Neuronal stem cell (in vitro differentiated cells): Measurements from ENCODE around the gene PDZD2.
A peak's percentile ranks its signal among the peaks of the same experiment; 100 is the strongest.

Experiments used
- DNase-seq: peaks from one replicate; pipeline ENCODE4 v3.0.0-alpha.2; 2013; ENCODE audit warnings: low spot score
- H2AFZ ChIP-seq: one replicate; pipeline ENCODE4 v1.6.1; 2013; ENCODE audit warnings: mild to moderate bottlenecking, low read length, inconsistent platforms
- H2AK5ac ChIP-seq: 2 replicates; pipeline ENCODE4 v1.6.1; 2013; ENCODE audit warnings: low read depth, mild to moderate bottlenecking, inconsistent platforms, low read length, moderate library complexity, mixed read lengths
- H2BK120ac ChIP-seq: 2 replicates; pipeline ENCODE4 v1.6.1; 2013; ENCODE audit warnings: low read depth, mild to moderate bottlenecking, inconsistent platforms, low read length, moderate library complexity, mixed read lengths
- H2BK12ac ChIP-seq: one replicate; pipeline ENCODE4 v1.6.1; 2013; ENCODE audit warnings: low read length, inconsistent platforms
- H2BK15ac ChIP-seq: 2 replicates; pipeline ENCODE4 v1.6.1; 2013; ENCODE audit warnings: mild to moderate bottlenecking, low read length, inconsistent platforms, mixed read lengths
- H2BK5ac ChIP-seq: one replicate; pipeline ENCODE4 v1.6.1; 2013; ENCODE audit warnings: inconsistent platforms, mild to moderate bottlenecking, low read length, moderate library complexity
- H3K14ac ChIP-seq: one replicate; pipeline ENCODE4 v1.6.1; 2013; ENCODE audit warnings: low read length, inconsistent platforms
- H3K18ac ChIP-seq: 2 replicates; pipeline ENCODE4 v1.6.1; 2013; ENCODE audit warnings: low read length, inconsistent platforms
- H3K23ac ChIP-seq: 2 replicates; pipeline ENCODE4 v1.6.1; 2013; ENCODE audit warnings: low read depth, mild to moderate bottlenecking, mixed read lengths, low read length, inconsistent platforms; ENCODE audit not compliant: poor library complexity
- H3K27ac ChIP-seq: replicated peaks from 3 replicates; pipeline ENCODE4 v1.5.1; 2013; ENCODE audit warnings: low read length, inconsistent platforms
- H3K27me3 ChIP-seq, 3 experiments: 2 replicates each; pipeline ENCODE4 v1.6.1; 2013; ENCODE audit warnings: low read length in 3 of 3, mild to moderate bottlenecking in 2 of 3, inconsistent platforms in 1 of 3, low read depth in 1 of 3, mixed read lengths in 1 of 3, moderate library complexity in 1 of 3; ENCODE audit not compliant: control insufficient read depth in 3 of 3, insufficient read depth in 3 of 3
- H3K36me3 ChIP-seq, 2 donors: replicated peaks in 1 of 2; 2 replicates each; pipeline ENCODE4 v1.6.1; 2013; ENCODE audit warnings: low read length in 2 of 2; ENCODE audit not compliant: control insufficient read depth in 2 of 2, insufficient read depth in 2 of 2
- H3K4ac ChIP-seq: 2 replicates; pipeline ENCODE4 v1.6.1; 2013; ENCODE audit warnings: inconsistent platforms, mild to moderate bottlenecking, low read length, moderate library complexity
- H3K4me1 ChIP-seq, 2 donors: 1 replicate in 1 of 2; 2 replicates in 1 of 2; pipeline ENCODE4 v1.6.1; 2013; ENCODE audit warnings: low read length in 2 of 2, low read depth in 1 of 2; ENCODE audit not compliant: control insufficient read depth in 2 of 2, insufficient read depth in 1 of 2
- H3K4me2 ChIP-seq: one replicate; pipeline ENCODE4 v1.6.1; 2013; ENCODE audit warnings: mild to moderate bottlenecking, low read length, inconsistent platforms; ENCODE audit not compliant: insufficient read depth, poor library complexity, severe bottlenecking
- H3K4me3 ChIP-seq, 2 donors: 2 replicates each; pipeline ENCODE4 v1.5.1; 2013; ENCODE audit warnings: low read length in 2 of 2, mild to moderate bottlenecking in 2 of 2, inconsistent platforms in 1 of 2, moderate library complexity in 1 of 2
- H3K79me1 ChIP-seq: one replicate; pipeline ENCODE4 v1.6.1; 2013; ENCODE audit warnings: low read depth, mild to moderate bottlenecking, inconsistent platforms, low read length, moderate library complexity
- H3K9ac ChIP-seq: one replicate; pipeline ENCODE4 v1.6.1; 2013; ENCODE audit warnings: mild to moderate bottlenecking, low read depth, low read length, inconsistent platforms; ENCODE audit not compliant: poor library complexity
- H3K9me3 ChIP-seq, 2 donors: replicated peaks in 1 of 2; 2 replicates each; pipeline versions ENCODE3 to v1.6.1; 2013; ENCODE audit warnings: low read length in 2 of 2, mild to moderate bottlenecking in 2 of 2, inconsistent platforms in 1 of 2, low read depth in 1 of 2, mixed read lengths in 1 of 2, moderate library complexity in 1 of 2; ENCODE audit not compliant: control insufficient read depth in 2 of 2, insufficient read depth in 1 of 2
- H4K8ac ChIP-seq: one replicate; pipeline ENCODE4 v1.6.1; 2013; ENCODE audit warnings: low read depth, mild to moderate bottlenecking, inconsistent platforms, low read length, moderate library complexity
- H4K91ac ChIP-seq: one replicate; pipeline ENCODE4 v1.6.1; 2013; ENCODE audit warnings: low read length, low read depth, mild to moderate bottlenecking, inconsistent platforms; ENCODE audit not compliant: poor library complexity
- WGBS, 2 donors: extraction: QIAGEN DNeasy Blood & Tissue Kit; methylation state at CpG; one replicate each; pipeline ENCODE4 v1.1.7; 2013; ENCODE audit warnings: missing lambda C conversion rate in 2 of 2, mixed read lengths in 1 of 2; ENCODE audit not compliant: insufficient read length in 2 of 2, insufficient replicate concordance in 1 of 2; ENCODE audit errors: extremely low coverage in 2 of 2; 5-methylcytosine and 5-hydroxymethylcytosine counted together

PDZD2 gene

GRCh38 chr5:31708089-31708488 lies 69.2 kb downstream of the PDZD2 start:
- H3K4me2 ChIP-seq: no peak overlapping the region
- no peaks in the 10 kb centered on the region for H3K9me3 ChIP-seq
- H2BK12ac ChIP-seq: no peak overlapping the region
- H2BK15ac ChIP-seq: no peak overlapping the region
- H3K14ac ChIP-seq: no peak overlapping the region
- H3K27ac ChIP-seq: no peak overlapping the region
- H3K27me3 ChIP-seq: no peaks in the 10 kb centered on the region
- H3K18ac ChIP-seq: no peak overlapping the region
- no peak overlapping the region for H3K4ac ChIP-seq
- H2AFZ ChIP-seq: no peak overlapping the region
- H3K4me3 ChIP-seq: no peak overlapping the region
- H2BK5ac ChIP-seq: no peak overlapping the region
- no CpG with 5 or more reads among the region's 5 CpGs for WGBS, 2 donors
- peaks cover 2% of the 10 kb centered on the region for H3K79me1 ChIP-seq
- H4K91ac ChIP-seq: no peak overlapping the region
- H3K23ac ChIP-seq: no peak overlapping the region
- H4K8ac ChIP-seq: no peak overlapping the region
- H2BK120ac ChIP-seq: no peak overlapping the region
- H2AK5ac ChIP-seq: no peak overlapping the region
- H3K36me3 ChIP-seq: no peaks in the 10 kb centered on the region
- DNase-seq: no peak
- H3K4me1 ChIP-seq: peaks cover 0 to 5% of the 10 kb centered on the region in 2 donors
- no peak overlapping the region for H3K9ac ChIP-seq

- no peak overlapping the region for H3K4ac ChIP-seq
- no peak overlapping the region for H4K91ac ChIP-seq
- peaks cover 2% of the 10 kb centered on the region for H3K79me1 ChIP-seq
These were observed 72.4 kb downstream of the PDZD2 start for GRCh38 chr5:31711363-31711762.

GRCh38 chr5:31711935-31712592 lies 73.1 kb downstream of the PDZD2 start:
- Histone ChIP-seq H3K4ac (no peak overlapping the region), H4K8ac (no peak overlapping the region), H3K23ac (no peak overlapping the region), H3K14ac (no peak overlapping the region), H3K18ac (peak overlapping the region; percentile 31), H3K4me2 (no peak overlapping the region), H3K9me3 (no peaks in the 10 kb centered on the region), H2BK15ac (no peak overlapping the region), H3K27me3 (no peaks in the 10 kb centered on the region), H2BK120ac (no peak overlapping the region), H3K4me3 (peak overlapping the region in 1 of 2 donors; percentile 4), H2BK12ac (no peak overlapping the region), H3K36me3 (no peaks in the 10 kb centered on the region), H2AFZ (no peak overlapping the region), H2AK5ac (peak overlapping the region; percentile 48), H3K4me1 (peaks cover 0 to 5% of the 10 kb centered on the region in 2 donors), H4K91ac (no peak overlapping the region), H2BK5ac (no peak overlapping the region), H3K27ac (no peak overlapping the region), H3K9ac (no peak overlapping the region), H3K79me1 (peaks cover 2% of the 10 kb centered on the region)
- WGBS, 2 donors: no CpG with 5 or more reads among the region's 10 CpGs
- DNase-seq: no peak

More at GRCh38 chr5:31711363-31711762, 72.4 kb downstream of the PDZD2 start:
- no peak for DNase-seq
- Histone ChIP-seq H3K36me3 (no peaks in the 10 kb centered on the region), H2BK5ac (no peak overlapping the region), H3K4me3 (no peak overlapping the region), H3K27ac (no peak overlapping the region), H2BK120ac (no peak overlapping the region), H4K8ac (no peak overlapping the region), H3K27me3 (no peaks in the 10 kb centered on the region), H3K4me1 (peaks cover 0 to 5% of the 10 kb centered on the region in 2 donors), H2AK5ac (no peak overlapping the region), H2BK12ac (no peak overlapping the region), H3K23ac (no peak overlapping the region), H3K4me2 (no peak overlapping the region), H3K9me3 (no peaks in the 10 kb centered on the region), H3K18ac (no peak overlapping the region), H2BK15ac (no peak overlapping the region), H3K9ac (no peak overlapping the region), H2AFZ (no peak overlapping the region), H3K14ac (no peak overlapping the region)
- no CpG with 5 or more reads among the region's 6 CpGs for WGBS, 2 donors

- Histone ChIP-seq H3K4me2 (no peak overlapping the region), H2AK5ac (no peak overlapping the region), H4K8ac (no peak overlapping the region), H2BK15ac (no peak overlapping the region), H2BK120ac (no peak overlapping the region), H3K79me1 (no peaks in the 10 kb centered on the region), H3K9ac (no peak overlapping the region), H3K36me3 (no peaks in the 10 kb centered on the region), H4K91ac (no peak overlapping the region), H3K4me1 (no peaks in the 10 kb centered on the region), H3K4me3 (no peak overlapping the region), H3K4ac (no peak overlapping the region), H3K27ac (no peak overlapping the region), H3K27me3 (no peaks in the 10 kb centered on the region), H2BK5ac (no peak overlapping the region), H3K9me3 (peaks cover 0 to 3% of the 10 kb centered on the region in 2 donors), H2BK12ac (no peak overlapping the region), H2AFZ (no peak overlapping the region), H3K23ac (no peak overlapping the region), H3K18ac (peak overlapping the region; percentile 41), H3K14ac (peak overlapping the region; percentile 13)
- WGBS, 2 donors: no CpG with 5 or more reads among the region's 7 CpGs
- no peak for DNase-seq
These were observed 78.6 kb downstream of the PDZD2 start for GRCh38 chr5:31717561-31717960.
